Muscle layer of duodenum (tissue), 2 donors: Measurements from ENCODE around the gene IL22.

Experiments used
- H3K27ac ChIP-seq: one replicate; pipeline ENCODE4 v1.7.0; 2013; ENCODE audit warnings: mild to moderate bottlenecking, low read length
- H3K27me3 ChIP-seq: one replicate; pipeline ENCODE4 v1.7.0; 2013; ENCODE audit warnings: low read depth, mild to moderate bottlenecking, control low read depth, low read length
- H3K36me3 ChIP-seq, 2 donors: one replicate each; pipeline ENCODE4 v1.7.0; 2013; ENCODE audit warnings: low read length in 2 of 2, control low read depth in 1 of 2, mild to moderate bottlenecking in 1 of 2; ENCODE audit not compliant: insufficient read depth in 2 of 2, control insufficient read depth in 1 of 2
- H3K4me1 ChIP-seq, 2 donors: one replicate each; pipeline ENCODE4 v1.7.0; 2013; ENCODE audit warnings: low read length in 2 of 2, mild to moderate bottlenecking in 2 of 2, control low read depth in 1 of 2, moderate library complexity in 1 of 2; ENCODE audit not compliant: insufficient read depth in 2 of 2, control insufficient read depth in 1 of 2
- H3K4me3 ChIP-seq, 2 donors: one replicate each; pipeline ENCODE4 v1.7.0; 2013; ENCODE audit warnings: low read length in 2 of 2, low read depth in 1 of 2, mild to moderate bottlenecking in 1 of 2
- H3K9me3 ChIP-seq, 2 donors: one replicate each; pipeline ENCODE4 v1.7.0; 2013; ENCODE audit warnings: low read length in 2 of 2, control low read depth in 1 of 2, mild to moderate bottlenecking in 1 of 2; ENCODE audit not compliant: control insufficient read depth in 1 of 2
- donor health status: healthy.

The IL22 gene

DNA sequence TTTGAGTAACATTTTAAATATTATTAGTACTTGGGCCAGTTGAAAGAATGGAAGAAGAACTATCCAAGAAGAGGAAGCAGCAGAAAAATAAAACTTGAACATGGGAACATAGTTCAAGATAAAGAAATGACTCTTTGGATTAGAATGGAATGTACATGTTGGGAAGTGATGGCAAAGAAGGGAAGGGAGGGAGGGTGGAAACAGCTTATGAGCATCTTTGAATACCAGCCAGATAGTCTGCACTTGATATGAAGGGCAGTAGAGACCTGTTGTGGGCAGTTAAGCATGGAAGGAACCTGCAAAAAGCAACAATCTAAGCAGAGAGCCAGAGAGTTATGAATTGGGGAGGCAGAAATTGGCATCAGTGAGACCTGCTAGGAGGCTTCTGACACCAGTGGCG lies 10.0 kb upstream of the IL22 start:
- Histone ChIP-seq H3K4me1 (no peaks in the 10 kb centered on the region), H3K9me3 (no peaks in the 10 kb centered on the region), H3K4me3 (no peak overlapping the region), H3K27me3 (no peaks in the 10 kb centered on the region), H3K36me3 (no peaks in the 10 kb centered on the region), H3K27ac (no peak overlapping the region)

GRCh38 chr12:68261896-68262295 lies 8.5 kb upstream of the IL22 start:
- H3K4me3 ChIP-seq = no peak overlapping the region
- H3K27ac ChIP-seq = no peak overlapping the region
- H3K36me3 ChIP-seq = no peaks in the 10 kb centered on the region
- H3K4me1 ChIP-seq = no peaks in the 10 kb centered on the region
- H3K9me3 ChIP-seq = no peaks in the 10 kb centered on the region
- no peaks in the 10 kb centered on the region for H3K27me3 ChIP-seq

DNA sequence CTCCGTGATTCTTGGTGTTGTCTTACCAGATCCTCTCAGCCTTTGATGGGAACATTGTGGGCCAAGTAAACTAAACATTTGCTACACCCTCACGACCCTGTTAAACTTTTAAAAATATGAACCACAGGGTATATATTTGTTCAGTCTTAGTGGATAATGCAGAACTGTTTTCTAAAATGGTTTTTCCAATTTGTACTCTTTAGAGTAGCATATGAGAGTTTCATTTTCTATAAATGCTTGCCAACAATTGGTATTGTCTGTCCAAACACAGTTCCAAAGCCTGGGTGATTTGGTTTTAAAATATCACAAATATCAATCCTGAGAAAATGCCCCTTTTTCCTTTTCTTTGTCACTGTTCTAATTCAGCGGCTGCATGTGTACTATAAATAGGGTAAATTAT lies 6.7 kb upstream of the IL22 start:
- H3K9me3 ChIP-seq = no peaks in the 10 kb centered on the region
- H3K27me3 ChIP-seq = no peaks in the 10 kb centered on the region
- H3K36me3 ChIP-seq = no peaks in the 10 kb centered on the region
- H3K4me3 ChIP-seq = no peak overlapping the region
- H3K27ac ChIP-seq = no peak overlapping the region
- no peaks in the 10 kb centered on the region for H3K4me1 ChIP-seq

DNA sequence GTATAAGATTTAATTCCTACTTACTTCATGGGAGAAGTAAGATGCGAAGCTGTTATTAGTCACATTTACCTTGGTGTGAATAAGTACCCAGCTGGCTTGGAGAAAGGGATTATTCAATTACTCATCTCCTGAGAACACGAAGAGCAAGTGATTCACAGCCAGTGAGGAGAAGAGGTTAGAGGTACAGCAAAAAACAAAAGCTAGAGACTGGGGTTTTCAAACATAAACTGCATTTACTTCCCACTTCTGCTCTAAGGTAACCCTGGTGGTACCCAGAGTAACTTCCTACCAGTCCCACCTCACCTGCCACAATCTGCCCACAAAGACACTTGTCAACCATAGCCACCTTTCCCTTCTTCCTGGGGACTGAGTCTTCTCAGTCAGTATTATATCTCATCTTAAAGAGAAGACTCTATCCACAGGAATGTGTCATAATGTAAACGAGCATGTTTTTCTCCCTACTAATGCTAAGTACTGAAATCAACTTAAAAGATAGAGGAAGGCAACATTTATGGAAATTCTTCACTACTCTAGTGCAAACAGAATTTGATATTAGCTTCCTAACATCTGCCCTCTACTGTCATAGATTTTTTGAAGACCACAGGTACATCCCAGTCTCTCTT lies 6.0 kb upstream of the IL22 start:
- H3K4me3 ChIP-seq = no peak overlapping the region
- H3K4me1 ChIP-seq = no peaks in the 10 kb centered on the region

DNA sequence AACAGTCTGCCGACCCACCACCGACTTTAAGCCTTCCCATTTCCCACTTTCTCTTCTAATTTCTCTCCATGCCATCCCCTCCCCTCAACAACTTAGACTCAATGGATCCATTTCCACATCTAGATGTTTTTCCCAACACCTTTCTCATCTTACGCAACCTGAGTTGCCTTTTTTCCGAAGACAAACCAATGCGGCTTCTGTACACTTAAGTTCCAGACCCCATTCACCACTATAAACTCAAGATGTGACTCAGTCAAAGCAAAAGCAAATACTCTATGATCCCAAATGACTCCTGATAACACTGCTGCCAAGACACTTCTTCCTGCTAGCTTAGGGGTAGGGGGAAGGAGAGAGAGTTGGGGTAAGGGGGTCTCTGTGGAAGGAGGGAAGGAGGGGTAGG lies 1.3 kb downstream of the IL22 start:
- no peak overlapping the region for H3K27ac ChIP-seq
- H3K36me3 ChIP-seq = no peaks in the 10 kb centered on the region
- no peaks in the 10 kb centered on the region for H3K27me3 ChIP-seq
- H3K9me3 ChIP-seq = no peaks in the 10 kb centered on the region
- no peaks in the 10 kb centered on the region for H3K4me1 ChIP-seq
- no peak overlapping the region for H3K4me3 ChIP-seq

More for the DNA sequence above, 6.0 kb upstream of the IL22 start:
- Histone ChIP-seq H3K27me3 (no peaks in the 10 kb centered on the region), H3K27ac (no peak overlapping the region), H3K36me3 (no peaks in the 10 kb centered on the region), H3K9me3 (no peaks in the 10 kb centered on the region)

DNA sequence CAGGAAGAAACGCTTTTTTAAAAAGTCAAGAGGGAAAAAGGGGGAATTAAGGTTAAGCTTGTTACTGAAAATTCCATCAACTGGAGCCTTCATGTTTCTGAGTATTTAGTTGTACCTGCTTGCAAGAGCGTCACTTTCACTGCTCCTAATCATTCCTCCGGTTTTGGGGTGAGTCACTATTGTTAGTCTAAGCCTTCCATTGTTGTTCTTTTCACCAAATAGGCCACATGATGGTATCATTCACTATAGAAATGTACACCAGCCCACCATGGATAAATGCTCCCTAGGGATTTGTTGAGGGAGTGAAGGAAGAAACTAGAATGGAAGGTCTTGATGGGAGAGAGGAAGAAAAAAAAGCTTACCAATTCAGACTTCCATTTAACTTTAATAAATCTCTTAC lies 3.0 kb downstream of the IL22 start:
- Histone ChIP-seq H3K4me1 (peaks cover 0 to 7% of the 10 kb centered on the region in 2 donors), H3K27ac (no peak overlapping the region), H3K4me3 (no peak overlapping the region), H3K36me3 (no peaks in the 10 kb centered on the region), H3K9me3 (no peaks in the 10 kb centered on the region), H3K27me3 (no peaks in the 10 kb centered on the region)

- Histone ChIP-seq H3K9me3 (no peaks in the 10 kb centered on the region), H3K4me3 (no peak overlapping the region), H3K27me3 (no peaks in the 10 kb centered on the region), H3K36me3 (no peaks in the 10 kb centered on the region), H3K4me1 (peaks cover 0 to 12% of the 10 kb centered on the region in 2 donors), H3K27ac (no peak overlapping the region)
These were observed 5.6 kb downstream of the IL22 start for GRCh38 chr12:68247785-68248184.

DNA sequence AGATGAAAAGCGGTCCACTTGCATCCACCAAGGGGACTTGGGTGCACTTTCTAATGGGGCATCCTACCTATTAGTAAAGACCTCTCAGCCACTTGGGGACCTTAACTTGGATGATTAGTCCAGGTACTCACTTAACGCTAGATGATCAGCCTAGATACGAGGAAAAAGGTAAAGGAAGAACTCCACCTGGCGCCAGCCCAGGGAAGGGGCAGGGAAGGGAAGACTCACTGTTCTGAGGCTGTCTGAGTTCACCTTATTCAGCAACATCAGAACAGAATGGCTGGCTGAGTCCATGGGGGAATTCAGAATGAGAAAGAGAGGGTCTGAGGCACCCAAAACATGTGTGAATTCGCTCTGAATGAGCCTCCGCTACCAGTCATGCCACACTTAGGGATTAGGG lies 7.1 kb downstream of the IL22 start:
- H3K9me3 ChIP-seq = no peaks in the 10 kb centered on the region
- peak overlapping the region in 1 of 2 donors; percentile 53 for H3K4me3 ChIP-seq
- no peaks in the 10 kb centered on the region for H3K36me3 ChIP-seq
- peaks cover 0 to 16% of the 10 kb centered on the region in 2 donors for H3K4me1 ChIP-seq
- H3K27ac ChIP-seq = peak overlapping the region; percentile 17
- no peaks in the 10 kb centered on the region for H3K27me3 ChIP-seq

DNA sequence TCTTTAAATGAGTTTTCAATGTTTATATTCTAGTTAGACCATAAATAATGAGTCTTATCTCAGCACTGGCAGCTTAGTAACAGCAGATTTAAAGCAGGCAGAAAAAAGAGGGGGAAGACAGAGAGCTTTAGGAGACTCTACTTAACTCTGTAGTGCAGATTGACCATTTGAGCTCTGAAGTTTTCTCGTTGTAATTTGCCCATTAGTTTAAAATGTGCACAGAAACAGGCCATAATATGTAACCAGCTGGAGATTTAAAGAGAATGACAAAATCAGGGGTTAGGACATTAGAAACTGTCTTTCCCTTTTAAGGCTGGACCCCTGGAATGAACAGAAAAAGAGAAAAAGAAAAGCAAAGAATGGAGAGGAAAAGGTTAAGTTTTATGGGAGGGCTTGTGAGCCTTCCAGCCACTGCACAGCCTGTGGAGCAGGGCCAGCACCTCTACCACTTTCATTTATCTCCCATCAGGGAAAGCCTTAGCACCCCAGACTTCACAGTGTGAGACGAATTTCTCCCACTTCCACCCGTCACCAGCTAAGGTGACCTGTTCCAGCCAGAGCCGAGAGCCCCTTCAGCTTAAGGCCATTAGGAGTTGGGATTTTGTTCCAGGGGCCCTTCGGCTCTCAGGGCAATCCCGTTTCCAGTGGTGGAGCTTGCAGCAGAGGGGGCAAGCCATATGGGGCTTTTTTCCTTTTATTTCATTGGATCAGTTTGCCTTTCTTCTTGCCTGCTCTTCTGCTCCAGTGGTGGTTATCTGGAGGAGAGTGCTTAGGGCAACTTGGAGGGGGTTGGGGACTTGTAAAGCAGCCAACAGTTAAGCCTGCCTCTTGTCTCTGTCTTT lies 8.0 kb downstream of the IL22 start:
- Histone ChIP-seq H3K4me1 (peaks cover under 1 to 22% of the 10 kb centered on the region in 2 donors), H3K27ac (peak overlapping the region; percentile 17), H3K4me3 (peak overlapping the region; percentile 41 to 53), H3K9me3 (no peaks in the 10 kb centered on the region), H3K27me3 (no peaks in the 10 kb centered on the region), H3K36me3 (no peaks in the 10 kb centered on the region)

DNA sequence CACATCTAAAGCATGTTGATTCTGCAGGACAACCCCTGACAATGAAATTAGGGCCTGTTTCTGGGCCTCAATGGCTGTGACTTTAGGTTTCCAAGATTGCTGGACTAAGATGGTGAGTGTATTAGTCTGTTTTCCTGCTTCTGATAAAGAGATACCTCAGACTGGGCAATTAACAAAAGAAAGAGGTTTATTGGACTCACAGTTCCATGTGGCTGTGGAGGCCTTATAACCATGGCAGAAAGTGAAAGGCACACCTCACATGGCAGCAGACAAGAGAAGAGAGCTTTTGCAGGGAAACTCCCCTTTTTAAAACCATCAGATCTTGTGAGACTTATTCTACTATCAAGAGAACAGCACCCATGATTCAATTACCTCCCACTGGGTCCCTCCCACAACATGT lies 10.6 kb downstream of the IL22 start:
- Histone ChIP-seq H3K27ac (no peak overlapping the region), H3K9me3 (no peaks in the 10 kb centered on the region), H3K36me3 (no peaks in the 10 kb centered on the region), H3K4me3 (no peak overlapping the region), H3K4me1 (peaks cover 10 to 35% of the 10 kb centered on the region in 2 donors), H3K27me3 (no peaks in the 10 kb centered on the region)

GRCh38 chr12:68240975-68241374 lies 12.4 kb downstream of the IL22 start:
- H3K9me3 ChIP-seq = no peaks in the 10 kb centered on the region
- no peaks in the 10 kb centered on the region for H3K27me3 ChIP-seq
- peak overlapping the region in 1 of 2 donors; percentile 27 for H3K4me3 ChIP-seq
- peaks cover 13 to 39% of the 10 kb centered on the region in 2 donors for H3K4me1 ChIP-seq
- no peaks in the 10 kb centered on the region for H3K36me3 ChIP-seq
- peak overlapping the region; percentile 1 for H3K27ac ChIP-seq
